HG03139 (cell line): ENCODE data around the gene LSM2.
"Not testable (repeated sequence)": the region's sequence is repeated elsewhere in the genome, so short reads cannot be mapped to it uniquely, and the experiment has no call there.

ENCODE experiments used
- ATAC-seq: cut with Tn5 transposase; IDR thresholded peaks from one replicate; pipeline ENCODE4 v1.9.1; 2021; ENCODE audit not compliant: unreplicated experiment

The LSM2 gene

DNA sequence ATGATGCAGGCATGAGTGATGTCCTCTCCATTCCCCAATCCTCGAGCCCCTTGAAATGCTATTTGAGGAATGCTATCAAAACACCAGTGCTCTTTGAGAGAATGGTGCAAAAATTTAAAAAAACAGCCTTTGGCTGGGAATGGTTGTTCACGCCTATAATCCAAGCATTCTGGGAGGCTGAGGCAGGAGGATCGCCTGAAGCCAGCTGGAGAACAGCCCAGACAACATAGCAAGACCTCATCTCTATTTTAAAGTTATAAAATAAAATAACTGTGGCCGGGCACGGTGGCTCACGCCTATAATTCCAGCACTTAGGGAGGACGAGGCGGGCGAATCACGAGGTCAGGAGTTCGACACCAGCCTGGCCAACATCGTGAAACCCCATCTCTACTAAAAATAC, 7.0 kb downstream of the LSM2 start:
- no peak for ATAC-seq

DNA sequence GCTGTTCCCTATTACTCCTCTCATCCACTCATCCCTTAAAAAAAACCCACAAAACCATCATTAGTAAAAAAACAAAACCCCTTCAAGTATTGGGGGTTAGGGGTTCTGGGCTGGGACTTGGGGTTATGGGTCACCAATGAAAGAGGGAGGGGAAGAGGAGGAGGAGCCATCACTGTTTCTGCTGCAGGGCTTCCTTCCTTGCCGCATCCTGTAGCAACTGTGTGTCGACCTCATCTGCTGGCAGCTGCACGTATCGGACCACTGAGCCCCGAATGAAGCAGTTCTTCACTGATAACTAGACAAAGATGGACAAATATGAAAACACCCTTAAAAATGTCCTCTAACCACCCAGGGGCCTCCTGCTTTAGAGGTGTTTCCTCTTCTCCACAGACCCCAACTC, 9.2 kb downstream of the LSM2 start:
- no peak for ATAC-seq

DNA sequence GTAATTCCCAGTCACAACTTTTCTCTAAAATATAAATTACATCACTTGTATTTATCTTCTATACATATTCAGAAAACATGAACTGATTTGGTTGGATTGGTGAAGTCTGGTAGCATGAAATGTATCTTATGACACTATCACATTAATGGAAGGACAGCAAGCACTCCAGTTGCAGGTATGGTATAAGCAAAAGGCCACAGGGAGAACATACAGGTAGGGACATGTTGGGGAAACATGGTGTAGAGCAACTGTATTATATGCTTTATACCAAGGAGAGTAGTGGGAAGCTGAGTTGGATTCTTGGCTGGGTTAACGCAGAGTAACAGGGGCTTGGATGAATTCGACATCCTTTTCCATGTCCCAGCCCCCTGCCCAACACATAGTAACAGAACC, 9.8 kb downstream of the LSM2 start:
- ATAC-seq = no peak

DNA sequence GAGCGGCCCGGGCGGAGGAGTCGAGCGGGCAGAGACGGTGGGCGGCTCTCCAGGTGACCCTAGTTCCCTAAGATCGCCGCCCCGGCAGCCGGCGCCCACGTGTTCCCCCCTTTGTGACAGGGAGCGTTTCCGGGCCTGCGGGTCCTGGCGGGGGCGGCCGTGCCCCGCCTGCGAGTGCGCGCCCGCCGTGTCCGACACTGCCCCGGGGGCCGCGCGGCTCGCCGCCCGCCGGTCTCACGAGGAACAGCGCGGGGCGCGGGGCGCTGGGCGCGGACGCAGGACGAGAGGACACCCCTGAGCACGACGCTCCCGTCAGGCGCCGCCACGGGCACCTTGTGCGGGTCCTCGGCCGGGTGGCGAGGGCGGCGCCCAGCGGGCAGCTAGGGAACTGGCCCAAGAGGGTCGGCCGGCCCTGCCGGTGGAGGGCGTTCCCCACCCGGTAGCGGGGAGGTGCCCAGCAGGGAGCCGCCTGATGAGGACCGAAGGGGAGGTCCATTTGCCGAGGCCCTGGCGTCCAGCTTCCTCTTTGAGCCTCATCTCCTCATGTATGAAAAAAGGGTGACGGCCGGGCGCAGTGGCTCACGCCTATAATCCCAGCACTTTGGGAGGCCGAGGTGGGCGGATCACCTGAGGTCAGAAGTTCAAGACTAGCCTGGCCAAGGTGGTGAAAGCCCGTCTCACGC, 11.0 kb downstream of the LSM2 start, which contains the start of gene VARS1:
TSS of gene VARS1 (minus strand) at position 137 of the 683 bp plus-strand sequence. CDS start 535 bp downstream, outside the sequence.
- ATAC-seq = peak; percentile 73

DNA sequence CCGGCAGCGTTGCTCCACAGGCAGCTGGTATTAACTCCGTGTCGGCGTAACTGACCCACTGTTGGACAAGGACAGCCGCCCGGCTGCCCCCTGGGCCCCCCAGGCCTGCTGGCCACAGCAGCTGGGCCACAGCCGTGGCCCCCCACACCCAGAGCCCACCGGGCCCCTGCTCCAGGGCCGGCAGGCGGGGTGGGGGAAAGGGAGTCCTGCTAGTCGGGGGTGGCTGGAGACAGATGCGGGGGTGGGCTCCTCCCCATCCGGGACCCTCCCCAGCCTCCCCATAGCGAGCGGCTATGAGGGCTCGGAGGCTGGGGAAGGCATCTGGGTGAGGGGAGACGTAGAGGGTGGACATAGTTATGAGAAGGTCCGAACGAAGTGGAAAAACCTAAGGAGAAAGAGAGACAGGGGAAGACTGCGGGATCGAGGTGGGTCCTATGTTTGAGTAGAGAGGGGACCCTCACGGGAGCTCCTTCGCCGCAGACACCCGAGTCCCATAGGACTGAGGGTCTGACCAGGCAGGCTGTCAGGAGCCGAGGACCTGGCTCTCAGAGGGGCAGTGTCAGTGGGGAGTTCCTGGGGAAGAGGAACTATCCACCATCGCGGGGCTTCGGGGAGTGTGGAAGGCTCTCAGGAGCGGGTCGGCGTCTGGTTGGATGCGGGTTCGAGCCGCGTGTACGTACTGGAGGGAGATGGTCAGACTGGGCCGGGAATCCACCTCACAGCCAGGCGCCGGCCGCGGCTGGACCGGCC, 11.7 kb downstream of the LSM2 start:
- ATAC-seq = peak; percentile 3

DNA sequence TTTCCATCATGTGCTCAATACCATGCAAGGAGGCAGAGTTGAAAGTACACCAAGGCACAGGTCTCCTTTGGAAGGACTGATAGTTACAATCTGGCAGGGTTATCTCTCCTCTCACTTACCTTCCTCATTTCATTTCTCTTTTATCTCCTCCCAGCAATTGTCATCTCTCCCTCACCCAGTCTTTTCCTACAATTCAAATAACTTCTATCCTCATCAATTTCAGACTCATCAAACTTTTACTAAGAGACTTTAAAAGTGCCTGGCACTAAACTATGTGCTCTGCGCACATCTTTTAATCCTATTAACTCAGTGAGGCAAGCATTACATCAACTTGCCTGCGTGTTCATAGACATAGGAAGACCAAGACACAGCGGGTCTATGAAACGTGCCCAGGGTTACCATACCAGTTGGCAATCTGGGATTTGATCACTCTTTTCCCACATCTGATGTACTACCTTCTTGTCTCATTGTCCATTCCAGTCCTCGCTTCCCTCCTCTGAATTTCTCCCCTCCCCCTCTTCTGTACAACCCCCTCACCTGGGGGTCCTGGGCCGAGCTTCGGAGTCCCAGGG, 12.4 kb downstream of the LSM2 start:
- ATAC-seq = no peak

DNA sequence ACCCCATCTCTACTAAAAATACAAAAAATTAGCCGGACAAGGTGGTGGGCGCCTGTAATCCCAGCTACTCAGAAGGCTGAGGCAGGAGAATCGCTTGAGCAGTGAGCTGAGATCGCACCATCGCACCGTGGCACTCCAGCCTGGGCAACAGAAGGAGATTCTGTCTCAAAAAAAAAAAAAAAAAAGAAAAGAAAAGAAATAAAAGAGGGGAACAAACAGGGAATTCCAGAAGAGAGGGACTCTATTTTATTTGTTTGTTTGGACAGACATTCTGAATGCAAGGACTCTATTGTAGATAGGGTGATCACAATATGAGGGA, 12.9 kb downstream of the LSM2 start:
- not testable (repeated sequence) for ATAC-seq

DNA sequence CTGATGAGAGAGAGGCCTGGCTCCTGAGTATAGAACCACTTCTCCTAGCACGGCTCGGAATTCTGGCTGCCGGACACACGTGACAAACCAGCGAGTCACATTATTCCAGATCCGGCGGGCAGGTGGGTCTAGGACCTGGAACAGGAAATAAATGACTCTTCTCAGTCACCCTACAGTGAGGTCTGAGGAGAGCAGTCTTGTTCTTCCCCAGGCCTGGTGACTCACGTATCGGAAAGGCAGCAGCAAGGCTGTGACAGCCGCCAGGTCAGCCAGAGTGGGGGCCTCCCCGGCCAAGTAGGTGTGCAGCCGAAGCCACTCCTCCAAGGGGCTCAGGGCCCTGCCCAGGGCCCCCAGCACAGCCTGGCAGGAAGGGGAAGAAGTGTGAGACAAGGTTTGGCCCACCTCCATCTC, 14.0 kb downstream of the LSM2 start:
- no peak for ATAC-seq

DNA sequence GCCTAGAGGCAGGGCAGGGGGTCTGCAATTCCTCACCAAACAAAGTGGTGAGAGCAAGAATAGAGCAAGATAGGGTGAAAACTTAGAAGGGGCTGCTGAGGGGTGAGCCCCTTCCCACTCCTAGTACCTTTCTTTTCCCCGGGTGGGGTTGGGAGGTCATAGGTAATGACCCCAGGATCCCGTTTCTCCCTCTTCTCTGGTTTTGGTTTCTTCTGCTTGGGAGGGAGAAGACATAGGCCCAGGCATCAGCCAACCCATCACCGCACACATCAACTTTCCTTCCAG, 14.7 kb downstream of the LSM2 start:
- ATAC-seq = no peak

DNA sequence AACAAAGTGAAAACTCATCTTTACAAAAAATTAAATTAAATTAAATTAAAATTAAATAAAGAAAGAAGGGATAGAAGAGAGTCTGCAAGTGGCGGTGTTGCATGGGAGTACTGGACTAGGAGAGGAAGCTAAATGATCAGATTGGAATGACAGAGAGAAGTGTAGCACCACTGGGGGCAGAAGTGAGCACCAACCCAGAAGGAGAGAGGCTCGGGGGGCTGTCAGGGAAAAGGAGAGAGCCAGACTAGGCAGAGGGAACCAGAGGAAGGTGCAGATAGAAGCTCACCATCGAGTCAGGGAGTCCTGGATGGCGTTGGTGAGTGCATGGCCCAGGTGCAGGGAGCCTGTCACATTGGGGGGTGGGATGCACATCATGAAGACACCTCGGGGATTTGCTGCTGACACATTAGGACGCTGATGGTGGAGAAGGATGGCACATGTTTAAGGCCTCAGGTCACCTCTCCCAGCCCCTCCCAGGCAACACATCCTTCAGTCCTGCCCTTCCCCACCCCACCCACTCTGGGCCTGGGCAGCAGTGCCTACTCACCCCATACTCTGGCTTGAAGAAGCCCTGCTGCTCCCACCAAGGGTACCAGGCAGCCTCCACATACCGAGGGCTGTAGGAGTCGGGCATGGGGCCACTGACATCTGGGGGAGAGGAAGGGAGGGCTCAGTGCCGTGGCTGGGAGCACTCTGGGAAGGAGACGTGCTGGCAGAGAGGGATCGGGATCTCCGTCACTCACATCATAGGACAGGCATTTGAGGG, 15.3 kb downstream of the LSM2 start:
- no peak for ATAC-seq

DNA sequence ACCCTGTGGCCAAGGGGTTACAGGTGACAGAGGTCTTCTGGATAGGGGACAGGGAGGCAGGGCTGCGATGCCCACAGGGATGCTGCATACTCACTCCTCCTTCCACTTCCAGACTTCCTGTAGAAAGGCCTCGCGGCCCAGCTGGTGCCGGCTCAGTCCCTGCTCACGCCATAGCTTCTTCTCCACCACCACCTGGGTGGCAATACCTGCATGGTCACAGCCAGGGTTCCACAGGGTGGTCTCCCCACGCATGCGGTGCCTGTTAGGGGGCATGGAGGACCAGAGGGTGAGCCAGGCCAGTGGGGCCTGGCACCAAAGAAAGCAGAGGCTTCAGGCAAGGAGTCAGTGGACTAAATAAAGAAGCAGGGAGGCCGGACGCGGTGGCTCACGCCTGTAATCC, 21.3 kb downstream of the LSM2 start:
- ATAC-seq = no peak

DNA sequence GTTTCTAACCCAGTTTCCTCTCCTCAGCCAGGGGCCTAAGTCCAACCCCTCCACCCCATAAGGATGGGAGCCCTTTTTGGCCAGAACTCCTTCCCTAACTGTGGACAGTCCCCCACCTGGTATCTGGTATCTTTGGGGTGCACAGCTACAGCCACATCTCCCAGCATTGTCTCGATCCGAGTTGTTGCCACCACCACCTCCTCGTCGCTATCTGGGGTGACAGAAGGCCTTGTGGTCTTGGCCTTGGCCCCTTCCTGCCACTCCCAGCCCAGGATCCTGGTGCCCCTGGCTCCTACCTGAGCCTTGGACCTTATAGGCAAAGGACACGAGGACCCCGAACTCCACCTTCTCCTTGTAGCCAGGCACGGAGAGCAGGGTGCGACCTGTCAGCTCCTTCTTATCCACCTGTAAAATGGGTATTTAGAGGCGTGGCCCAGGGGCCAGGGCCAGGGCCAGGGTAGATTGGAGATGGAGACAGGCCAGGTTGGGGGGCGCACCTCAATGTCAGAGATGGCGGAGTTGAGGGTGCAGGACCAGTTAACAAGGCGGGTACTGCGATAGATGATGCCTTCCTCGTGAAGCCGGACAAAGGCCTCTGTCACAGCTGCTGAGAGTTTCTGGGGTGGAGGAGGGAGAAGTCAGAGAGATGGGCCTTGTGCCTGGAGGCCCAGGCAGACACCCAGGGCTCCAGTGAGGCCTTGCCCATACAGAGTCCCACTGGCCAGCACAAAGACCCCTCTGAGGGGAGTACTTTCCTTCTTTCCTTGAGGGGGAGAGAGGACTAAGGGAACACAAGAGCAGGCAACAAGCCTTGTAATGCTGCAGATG, 22.5 kb downstream of the LSM2 start:
- ATAC-seq = no peak

DNA sequence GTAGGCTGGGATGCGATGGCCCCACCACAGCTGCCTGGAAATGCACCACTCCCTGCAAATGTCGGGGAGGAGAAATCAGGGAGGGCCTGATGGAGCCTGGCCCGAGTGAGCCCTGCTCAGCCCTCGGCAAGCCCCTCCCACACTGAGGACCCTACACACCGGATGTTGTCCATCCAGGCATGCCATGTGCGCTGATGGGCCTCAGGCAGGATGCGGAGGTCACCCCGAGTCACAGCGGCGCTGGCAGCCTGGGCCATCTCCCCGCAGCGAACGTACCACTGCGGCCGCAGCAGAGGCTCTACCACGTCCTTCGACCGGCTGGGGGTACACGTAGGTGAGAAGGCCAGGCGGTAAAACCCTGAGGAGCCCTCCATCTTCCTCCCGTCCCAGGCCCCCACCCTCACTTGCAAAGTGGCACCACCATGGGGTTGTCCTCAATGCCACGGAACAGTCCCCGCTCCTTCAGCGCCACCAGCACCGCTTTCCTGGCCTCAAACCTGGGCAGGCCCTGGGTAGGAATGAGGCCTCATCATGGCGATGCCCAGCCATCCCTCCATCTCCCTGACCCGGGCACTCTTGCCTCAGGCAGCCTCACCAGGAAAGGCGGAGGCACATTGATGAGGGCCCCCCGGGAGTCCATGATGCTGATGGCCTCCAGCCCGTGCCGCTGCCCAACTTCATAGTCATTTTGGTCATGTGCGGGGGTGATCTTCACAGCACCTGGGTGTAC, 24.5 kb downstream of the LSM2 start:
- no peak for ATAC-seq

DNA sequence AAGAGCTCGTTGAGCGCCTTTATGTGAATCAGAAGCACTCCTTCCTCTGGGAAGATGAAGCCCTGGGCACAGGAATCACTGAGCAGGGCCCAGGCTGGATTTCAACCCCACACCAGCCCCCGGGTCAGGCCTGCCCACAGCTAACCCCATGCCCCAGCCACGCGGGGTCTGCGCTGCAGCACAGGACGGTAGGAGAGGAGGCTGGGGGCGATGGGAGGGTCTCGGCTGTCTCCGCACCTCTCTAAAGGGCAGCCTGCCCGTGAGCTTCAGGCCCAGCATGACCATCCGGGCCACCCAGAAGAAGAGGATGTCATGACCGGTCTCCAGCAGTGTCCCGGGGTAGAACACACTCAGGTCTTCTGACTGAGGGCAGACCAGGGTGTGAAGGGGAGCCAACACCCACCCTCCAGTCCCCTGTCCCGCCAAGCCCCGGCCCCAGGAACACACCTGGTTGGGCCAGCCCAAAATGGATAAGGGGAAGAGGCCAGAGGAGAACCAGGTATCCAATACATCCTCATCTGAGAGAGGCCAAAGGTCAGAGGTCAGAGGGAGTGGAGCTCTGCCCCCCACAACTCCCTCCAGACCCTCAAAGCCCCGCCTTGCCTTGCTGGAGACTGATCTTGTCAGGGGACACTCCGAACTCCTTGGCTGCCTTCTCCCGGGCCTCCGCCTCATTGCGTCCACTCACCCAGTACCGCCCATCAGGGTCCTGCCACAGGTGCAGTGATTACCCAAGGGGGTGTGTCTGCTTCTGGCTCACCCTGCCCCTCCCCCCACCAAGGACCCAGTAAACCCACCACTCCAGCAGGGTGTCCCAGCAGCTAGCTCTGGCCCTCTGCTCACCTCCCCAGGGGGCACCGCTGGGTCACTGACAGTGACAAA, 25.3 kb downstream of the LSM2 start:
- ATAC-seq = no peak

DNA sequence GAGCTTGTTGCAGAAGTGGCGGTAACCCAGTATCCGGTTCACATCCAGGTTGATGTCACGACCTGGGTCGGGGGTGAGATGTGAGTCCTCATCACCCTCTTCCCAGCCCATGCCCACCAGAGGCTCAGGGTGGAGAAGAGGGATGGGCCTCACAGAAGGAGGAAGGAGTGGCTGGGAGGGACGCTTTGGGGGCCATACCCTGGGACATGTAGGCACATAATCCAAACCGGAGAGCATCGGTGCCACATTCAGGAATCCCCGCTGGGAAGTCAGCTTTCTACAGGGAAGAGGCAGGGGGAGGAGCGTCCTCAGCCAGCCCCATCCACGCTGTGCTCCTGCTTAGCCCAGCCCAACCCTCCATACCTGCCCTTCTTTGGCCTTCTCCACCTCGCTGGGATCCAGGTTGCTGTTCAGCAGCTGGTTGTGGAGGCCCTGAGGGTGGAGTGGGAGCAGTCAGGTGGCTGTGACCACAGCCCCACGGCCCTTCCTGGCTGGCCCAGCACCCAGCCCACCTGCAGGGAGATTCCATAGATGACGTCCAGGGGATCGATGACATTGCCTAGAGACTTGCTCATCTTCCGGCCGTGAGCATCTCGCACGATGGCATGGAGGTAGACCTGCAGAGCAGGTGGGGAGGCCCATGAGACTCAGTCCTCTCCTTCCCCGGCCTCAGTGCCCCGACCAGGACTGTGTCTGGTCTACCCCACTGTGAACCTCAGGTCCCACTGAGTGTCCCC, 26.1 kb downstream of the LSM2 start:
- no peak for ATAC-seq

DNA sequence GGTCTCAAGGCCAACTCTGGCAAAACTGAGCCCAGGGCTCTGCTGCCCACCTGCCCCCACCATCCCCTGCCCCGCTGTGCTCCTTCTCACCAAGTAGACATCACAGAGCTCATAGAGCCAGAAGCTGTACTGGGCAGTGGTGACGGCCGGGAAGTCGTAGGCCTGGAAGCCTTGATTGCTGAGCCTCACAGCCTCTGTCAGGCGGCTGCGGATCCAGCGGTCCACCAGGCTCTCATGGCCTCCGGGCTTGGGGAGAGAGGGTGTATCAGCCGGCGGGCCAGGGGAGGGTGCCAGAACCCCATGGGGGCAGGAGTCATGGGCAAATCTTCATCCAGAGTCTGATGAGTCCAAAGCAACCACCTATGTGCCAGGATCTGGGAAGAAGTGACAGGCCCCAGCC, 26.9 kb downstream of the LSM2 start:
- ATAC-seq = no peak

DNA sequence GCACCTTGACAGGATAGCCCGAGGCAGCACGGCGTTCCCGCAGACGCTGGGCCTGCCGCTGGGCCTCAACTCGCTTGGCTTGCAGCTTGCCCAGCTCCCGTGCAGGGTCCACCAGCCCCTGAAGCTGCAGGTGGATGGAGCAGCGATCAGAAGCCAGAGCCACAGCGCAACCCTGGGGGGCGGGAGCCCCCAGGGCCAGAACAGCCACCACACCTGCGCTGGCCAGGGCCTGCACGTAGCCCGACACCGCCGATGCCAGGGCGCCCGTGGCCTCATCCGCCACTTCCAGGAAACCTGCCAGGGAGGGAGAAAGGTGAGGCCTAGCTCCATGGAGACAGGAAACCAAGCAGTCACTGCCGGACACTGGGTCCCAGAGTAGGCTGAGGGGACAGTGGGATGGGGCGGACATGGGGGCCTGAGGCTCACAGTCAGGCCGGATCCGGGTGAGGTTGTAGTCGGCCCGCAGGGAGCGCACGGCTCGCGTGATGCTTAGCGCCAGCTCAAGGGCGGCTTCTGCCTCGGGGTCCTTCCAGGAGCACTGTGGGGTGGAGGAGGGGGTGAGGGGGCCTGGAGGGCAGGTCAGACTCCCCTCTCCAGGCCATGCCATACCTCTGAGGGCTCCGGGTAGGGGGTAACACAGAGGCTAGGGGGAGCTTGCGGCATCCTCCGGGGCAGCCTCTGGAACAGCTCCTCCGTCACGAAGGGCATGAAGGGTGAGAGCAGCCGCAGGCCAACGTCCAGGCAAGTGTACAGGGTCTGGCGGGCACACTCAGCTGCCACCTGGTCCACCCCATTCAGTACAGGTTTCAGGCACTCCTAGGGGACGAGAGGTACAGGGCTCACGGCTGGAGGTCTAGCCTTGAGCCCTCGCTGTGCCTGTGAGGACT, 27.5 kb downstream of the LSM2 start:
- no peak for ATAC-seq

DNA sequence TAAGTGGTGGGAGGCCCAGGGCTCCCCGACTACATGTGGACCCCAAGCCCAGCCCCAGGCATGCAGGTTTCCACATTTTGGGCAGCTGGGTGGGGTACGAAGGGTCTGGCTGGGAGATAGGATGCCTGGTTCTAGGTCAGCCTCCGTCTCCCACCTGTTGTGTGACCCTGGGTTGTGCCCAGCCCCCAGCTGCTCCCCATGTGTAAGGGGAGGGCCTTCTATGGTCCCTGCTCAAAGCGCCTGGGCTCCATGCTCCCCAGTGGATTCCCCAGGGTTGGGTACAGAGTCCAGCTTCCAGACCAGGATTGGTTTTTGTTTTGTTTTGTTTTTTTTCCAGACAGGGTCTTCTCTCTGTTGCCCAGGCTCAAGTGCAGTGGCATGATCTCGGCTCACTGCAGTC, 28.6 kb downstream of the LSM2 start:
- ATAC-seq = no peak
